ENCODE measurements around the gene ITGB2.

The ITGB2 gene

DNA sequence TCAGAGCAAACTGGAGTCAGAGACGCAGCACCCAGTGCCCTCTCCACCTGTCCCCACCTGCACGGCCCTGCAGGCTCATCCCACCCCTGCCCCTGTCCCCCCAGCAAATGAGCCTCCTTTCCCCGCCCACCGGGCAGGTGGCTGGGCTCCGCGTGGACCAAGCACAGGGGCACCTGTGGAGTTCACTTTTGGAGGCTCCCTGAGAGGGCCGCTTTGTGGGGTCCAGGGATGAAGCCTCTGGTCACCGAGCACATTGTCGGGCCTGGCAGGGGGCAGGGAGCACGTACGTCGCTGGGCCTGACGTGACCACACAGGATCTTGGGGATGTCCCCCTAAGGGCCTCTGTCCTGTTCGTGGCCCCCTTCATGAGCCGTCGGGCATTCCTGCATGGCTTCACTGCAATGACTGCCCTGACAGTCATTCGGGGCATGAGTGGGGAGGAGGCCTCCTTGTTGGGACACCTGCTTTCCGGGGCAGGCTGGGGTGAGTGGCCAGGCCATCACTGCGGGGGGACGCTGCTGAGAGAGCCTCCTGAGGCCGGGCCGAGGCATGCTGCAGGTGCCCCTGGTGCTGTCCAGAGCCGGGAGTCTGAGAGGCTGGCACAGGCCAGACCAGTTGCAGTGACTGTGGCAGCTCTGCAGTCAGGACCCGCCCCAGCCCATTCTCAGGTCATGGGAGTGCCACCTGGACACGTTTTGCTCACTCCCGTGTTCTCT lies 38.8 kb upstream of the ITGB2 start:
- no peak for DNase-seq (ENCODE audit: low read depth in 1 of 2, low spot score in 1 of 2)
- TF ChIP-seq JUND (IDR thresholded peaks at IDR 0.05; ENCODE audit: low read depth): no peak
- in situ Hi-C loops (cut with HindIII; ENCODE audit: low pct_unique_long_range_greater_than_20kb, low sequenced_read_pairs): no loop called here

DNA sequence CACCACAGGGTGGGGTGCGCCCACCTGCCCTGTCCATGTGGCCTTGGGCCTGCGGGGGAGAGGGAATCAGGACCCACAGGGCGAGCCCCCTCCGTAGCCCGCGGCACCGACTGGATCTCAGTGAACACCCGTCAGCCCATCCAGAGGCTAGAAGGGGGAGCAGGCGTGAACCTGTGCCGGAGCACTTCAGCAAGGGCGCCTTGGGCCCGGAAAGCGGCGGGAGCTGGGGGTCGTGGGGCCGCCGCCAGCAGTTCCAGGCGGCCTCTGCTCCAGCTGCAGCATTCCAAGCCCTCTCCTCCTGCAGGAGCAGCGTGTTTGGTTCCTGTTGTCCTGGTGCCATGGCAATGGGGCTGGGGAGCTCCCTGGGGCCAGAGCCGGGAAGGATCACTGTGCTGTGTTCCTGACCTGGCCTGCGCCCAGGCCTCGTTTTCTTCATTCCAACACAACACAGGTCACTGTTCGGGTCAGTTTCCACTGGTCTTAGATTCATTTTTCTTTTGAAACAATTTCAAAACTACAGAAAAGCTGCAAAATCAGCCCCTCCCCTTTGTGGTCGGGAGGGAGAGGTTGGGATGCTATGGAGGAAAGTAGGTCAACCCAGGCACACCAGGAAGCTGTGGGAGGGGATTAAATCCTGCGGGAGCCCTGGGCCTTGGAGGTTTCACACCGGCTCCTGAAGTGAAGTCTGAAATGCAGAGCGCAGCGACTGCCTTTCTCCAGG lies 37.9 kb upstream of the ITGB2 start:
- DNase-seq (ENCODE audit: low read depth in 1 of 2, low spot score in 1 of 2): no peak
- TF ChIP-seq JUND (IDR thresholded peaks at IDR 0.05; ENCODE audit: low read depth): no peak
- in situ Hi-C loops (cut with HindIII; ENCODE audit: low pct_unique_long_range_greater_than_20kb, low sequenced_read_pairs): no loop called here

- in situ Hi-C loops (cut with HindIII; ENCODE audit: low pct_unique_long_range_greater_than_20kb, low sequenced_read_pairs): no loop called here
- no peak for TF ChIP-seq JUND (IDR thresholded peaks at IDR 0.05; ENCODE audit: low read depth)
- DNase-seq (ENCODE audit: low read depth in 1 of 2, low spot score in 1 of 2): no peak
Measured at GRCh38 chr21:44957901-44958451, 37.3 kb upstream of the ITGB2 start.

DNA sequence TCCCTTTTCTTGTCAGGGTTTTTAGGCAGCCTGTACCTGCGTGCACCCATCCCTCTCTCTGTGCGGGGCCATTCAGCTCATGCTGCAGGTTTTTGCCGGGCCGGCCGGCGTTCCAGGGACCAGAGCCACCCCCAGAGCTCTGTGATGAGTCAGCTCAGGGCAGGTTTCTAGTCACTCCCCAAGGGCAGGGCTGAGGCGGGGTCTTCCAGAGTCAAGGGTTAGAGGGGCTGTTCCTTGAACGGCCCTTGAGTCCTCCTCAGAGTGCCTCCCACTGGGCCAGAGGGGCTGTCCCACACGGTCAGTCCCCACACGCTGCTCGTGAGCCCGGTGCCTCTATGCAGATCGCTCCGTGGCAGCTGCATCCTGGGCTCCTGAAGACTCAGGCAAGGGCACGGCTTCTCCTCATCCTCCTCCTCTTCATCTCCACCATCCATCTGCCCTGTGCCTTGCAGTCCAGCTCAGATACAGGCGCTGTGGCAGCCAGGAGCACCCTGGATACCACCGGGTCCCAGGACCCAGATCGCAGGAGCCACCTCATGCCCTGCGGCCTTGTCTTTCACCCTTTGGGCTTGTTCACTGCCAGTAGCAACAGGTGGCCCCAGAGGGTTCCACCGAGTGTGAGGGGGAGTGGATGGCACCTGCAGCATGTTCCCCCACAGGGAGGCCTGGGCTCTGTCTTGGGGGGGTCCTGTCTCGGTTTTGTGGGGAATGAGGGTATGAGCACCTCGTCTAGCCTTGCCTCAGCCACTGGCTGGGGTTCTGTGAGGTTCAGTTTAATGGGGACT lies 36.5 kb upstream of the ITGB2 start:
- TF ChIP-seq JUND (IDR thresholded peaks at IDR 0.05; ENCODE audit: low read depth): no peak
- in situ Hi-C loops (cut with HindIII; ENCODE audit: low pct_unique_long_range_greater_than_20kb, low sequenced_read_pairs): no loop called here
- DNase-seq (ENCODE audit: low read depth in 1 of 2, low spot score in 1 of 2): no peak

GRCh38 chr21:44956356-44957046 lies 35.8 kb upstream of the ITGB2 start:
- DNase-seq (ENCODE audit: low read depth in 1 of 2, low spot score in 1 of 2): no peak
- in situ Hi-C loops (cut with HindIII; ENCODE audit: low pct_unique_long_range_greater_than_20kb, low sequenced_read_pairs): no loop called here
- TF ChIP-seq JUND (IDR thresholded peaks at IDR 0.05; ENCODE audit: low read depth): no peak

DNA sequence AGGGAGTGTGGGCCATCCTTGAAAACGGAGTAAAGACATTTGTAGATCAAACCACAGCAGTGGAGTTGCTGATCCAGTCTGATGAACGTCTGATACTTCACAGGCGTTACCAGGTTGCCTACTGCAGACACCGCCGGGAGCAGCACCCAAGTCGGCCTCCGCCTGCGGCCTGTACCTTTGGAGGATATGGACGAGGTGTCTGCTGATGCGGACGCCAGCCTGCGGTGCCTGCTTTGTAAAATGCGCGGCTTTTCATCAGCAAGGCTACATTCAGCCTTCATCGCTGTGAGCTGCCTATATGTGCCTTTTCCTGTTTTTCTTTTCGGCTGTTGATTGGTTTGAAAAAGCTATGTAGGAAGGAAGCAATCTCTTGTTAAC lies 35.1 kb upstream of the ITGB2 start:
- no peak for DNase-seq (ENCODE audit: low read depth in 1 of 2, low spot score in 1 of 2)
- in situ Hi-C loops (cut with HindIII; ENCODE audit: low pct_unique_long_range_greater_than_20kb, low sequenced_read_pairs): no loop called here
- TF ChIP-seq JUND (IDR thresholded peaks at IDR 0.05; ENCODE audit: low read depth): no peak

- in situ Hi-C loops (cut with HindIII; ENCODE audit: low pct_unique_long_range_greater_than_20kb, low sequenced_read_pairs): no loop called here
Measured at GRCh38 chr21:44955141-44955797, 34.6 kb upstream of the ITGB2 start.

GRCh38 chr21:44954281-44954771 lies 33.6 kb upstream of the ITGB2 start:
- no peak for DNase-seq (ENCODE audit: low read depth in 1 of 2, low spot score in 1 of 2)
- in situ Hi-C loops (cut with HindIII; ENCODE audit: low pct_unique_long_range_greater_than_20kb, low sequenced_read_pairs): no loop called here
- TF ChIP-seq JUND (IDR thresholded peaks at IDR 0.05; ENCODE audit: low read depth): no peak

More at GRCh38 chr21:44955141-44955797, 34.6 kb upstream of the ITGB2 start:
- DNase-seq (ENCODE audit: low read depth in 1 of 2, low spot score in 1 of 2): no peak
- TF ChIP-seq JUND (IDR thresholded peaks at IDR 0.05; ENCODE audit: low read depth): no peak

DNA sequence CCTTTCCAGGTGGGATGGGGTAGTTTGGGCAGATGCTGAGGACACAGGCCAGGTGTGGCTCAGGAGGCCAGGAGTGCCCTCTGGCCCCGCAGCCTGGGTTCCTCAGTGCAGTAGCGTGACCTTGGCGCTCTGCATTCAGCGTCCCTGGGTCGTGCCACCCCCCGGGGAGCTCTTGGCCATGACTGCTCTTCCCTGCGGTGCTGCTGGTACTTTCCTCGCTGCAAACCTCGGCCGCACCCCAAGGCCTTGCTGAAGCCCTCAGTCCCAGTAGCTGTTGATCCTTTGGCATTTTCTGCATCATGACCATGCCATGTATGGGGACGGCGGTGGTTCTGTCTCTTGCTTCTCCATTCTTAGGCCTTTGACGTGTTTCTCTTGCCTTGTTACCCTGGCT lies 32.9 kb upstream of the ITGB2 start:
- in situ Hi-C loops (cut with HindIII; ENCODE audit: low pct_unique_long_range_greater_than_20kb, low sequenced_read_pairs): no loop called here
- DNase-seq (ENCODE audit: low read depth in 1 of 2, low spot score in 1 of 2): no peak
- no peak for TF ChIP-seq JUND (IDR thresholded peaks at IDR 0.05; ENCODE audit: low read depth)

- no peak for DNase-seq (ENCODE audit: low read depth in 1 of 2, low spot score in 1 of 2)
- no peak for TF ChIP-seq JUND (IDR thresholded peaks at IDR 0.05; ENCODE audit: low read depth)
- in situ Hi-C loops (cut with HindIII; ENCODE audit: low pct_unique_long_range_greater_than_20kb, low sequenced_read_pairs): no loop called here
Measured at GRCh38 chr21:44952929-44953627, 32.4 kb upstream of the ITGB2 start.
